Activated CD4-positive, alpha-beta T cell treated with anti-CD3 and anti-CD28 coated beads for 36 hours (primary cell): Measurements from ENCODE around the gene IFNLR1. TPM values are rescaled to one million over a fixed set of nuclear protein-coding genes. Genes with fewer than 3 reads are reported as not detected.
A peak's percentile ranks its signal among the peaks of the same experiment; 100 is the strongest.

ENCODE experiments used
- ATAC-seq: fragments of 200-7000 bp; cut with Tn5 transposase; one replicate; pipeline ENCODE4 v1.10.0; 2021; ENCODE audit warnings: mild to moderate bottlenecking, moderate library complexity
- CTCF ChIA-PET: fragments of 350-600 bp; sonication (Branson Sonifier 250); formaldehyde crosslinking; loops from one replicate; lab custom pipeline; 2021; ENCODE audit warnings: antibody characterized with exemption; lab: Charles Lee
- POLR2A ChIA-PET: fragments of 350-600 bp; sonication (Branson Sonifier 250); formaldehyde crosslinking; loops from one replicate; lab custom pipeline; 2021; ENCODE audit warnings: antibody characterized with exemption, inconsistent platforms; lab: Charles Lee
- DNase-seq: peaks from one replicate; pipeline ENCODE4 v3.0.0-alpha.2; 2020
- H3K27ac Mint-ChIP-seq: one replicate; pipeline ENCODE4 v1.8.0; 2021; ENCODE audit warnings: mixed read lengths
- H3K27me3 Mint-ChIP-seq: one replicate; pipeline ENCODE4 v1.8.0; 2021; ENCODE audit warnings: mixed read lengths
- H3K36me3 Mint-ChIP-seq: one replicate; pipeline ENCODE4 v1.8.0; 2021; ENCODE audit warnings: low read depth, mixed read lengths
- H3K4me1 Mint-ChIP-seq: one replicate; pipeline ENCODE4 v1.8.0; 2021; ENCODE audit warnings: mixed read lengths
- H3K4me3 Mint-ChIP-seq: one replicate; pipeline ENCODE4 v1.8.0; 2021; ENCODE audit warnings: mild to moderate bottlenecking, moderate library complexity, mixed read lengths
- H3K9me3 Mint-ChIP-seq: one replicate; pipeline ENCODE4 v1.8.0; 2021; ENCODE audit warnings: low read depth, mixed read lengths
- intact Hi-C, 2 experiments: fragments of 100-400 bp; cut with DNase I in 1 of 2; cut with micrococcal nuclease in 1 of 2; formaldehyde crosslinking; loops; one replicate each; pipeline versions ENCODE4 v1.14.2 to v1.15.1; 2022 to 2024; cut with DNase I, micrococcal nuclease
- total RNA-seq, 2 experiments: library from RNA; stranded (reverse); gene quantifications; one replicate each; pipeline ENCODE4 v1.2.3, GENCODE V29; 2021

The IFNLR1 gene
- total RNA-seq, 2 experiments from 2014 or later = 6.6 to 7.4 TPM

- no peak for DNase-seq
- ChIA-PET POLR2A (interaction anchor here (0.6 kb wide), 1 partner anchor 23 kb away, joined by 4 read pairs; no protein-coding TSS in a partner anchor), CTCF (interaction anchor here (0.6 to 1.9 kb wide), 2 partner anchors 9 to 149 kb away, joined by 3 to 7 read pairs; no protein-coding TSS in a partner anchor)
- H3K9me3 Mint-ChIP-seq = no peaks in the 10 kb centered on the region
- no peaks in the 10 kb centered on the region for H3K4me1 Mint-ChIP-seq
- no peak overlapping the region for H3K4me3 Mint-ChIP-seq
- H3K27ac Mint-ChIP-seq = no peak overlapping the region
- peaks cover 12% of the 10 kb centered on the region for H3K36me3 Mint-ChIP-seq
- H3K27me3 Mint-ChIP-seq = no peaks in the 10 kb centered on the region
- ATAC-seq = no peak
- intact Hi-C loops = no loop called here
These were observed 25.8 kb downstream of the IFNLR1 start for GRCh38 chr1:24161270-24161669.

- ChIA-PET CTCF (interaction anchor here (0.7 to 0.9 kb wide), 2 partner anchors 10 to 40 kb away, joined by 4 to 5 read pairs; no protein-coding TSS in a partner anchor), POLR2A (no interaction called here)
- intact Hi-C loops = no loop called here
- H3K9me3 Mint-ChIP-seq = no peaks in the 10 kb centered on the region
- H3K36me3 Mint-ChIP-seq = peaks cover 8% of the 10 kb centered on the region
- H3K4me3 Mint-ChIP-seq = no peak overlapping the region
- no peaks in the 10 kb centered on the region for H3K4me1 Mint-ChIP-seq
- no peak for DNase-seq
- H3K27me3 Mint-ChIP-seq = no peaks in the 10 kb centered on the region
- no peak overlapping the region for H3K27ac Mint-ChIP-seq
- no peak for ATAC-seq
These were observed 27.7 kb downstream of the IFNLR1 start for GRCh38 chr1:24159366-24159765.

GRCh38 chr1:24157918-24158481 lies 29.1 kb downstream of the IFNLR1 start:
- ChIA-PET CTCF (interaction anchor here (0.5 to 1.2 kb wide), 5 partner anchors 14 to 366 kb away, joined by 3 read pairs; no protein-coding TSS in a partner anchor), POLR2A (no interaction called here)
- H3K36me3 Mint-ChIP-seq = peaks cover 8% of the 10 kb centered on the region
- ATAC-seq (no peak), DNase-seq (no peak)
- no peaks in the 10 kb centered on the region for H3K4me1 Mint-ChIP-seq
- H3K9me3 Mint-ChIP-seq = no peaks in the 10 kb centered on the region
- no peaks in the 10 kb centered on the region for H3K27me3 Mint-ChIP-seq
- intact Hi-C loops = no loop called here
- peak overlapping the region; percentile 19 for H3K27ac Mint-ChIP-seq
- H3K4me3 Mint-ChIP-seq = no peak overlapping the region

GRCh38 chr1:24156542-24157260 lies 30.4 kb downstream of the IFNLR1 start:
- H3K9me3 Mint-ChIP-seq = no peaks in the 10 kb centered on the region
- no peak for DNase-seq
- no peak for ATAC-seq
- H3K4me1 Mint-ChIP-seq = no peaks in the 10 kb centered on the region
- CTCF ChIA-PET = interaction anchor here (2.2 kb wide), 1 partner anchor 235 kb away, joined by 7 read pairs; no protein-coding TSS in a partner anchor
- no peak overlapping the region for H3K4me3 Mint-ChIP-seq
- no peak overlapping the region for H3K27ac Mint-ChIP-seq
- peaks cover 4% of the 10 kb centered on the region for H3K27me3 Mint-ChIP-seq
- POLR2A ChIA-PET = interaction anchor here (0.5 kb wide), 1 partner anchor 32 kb away, joined by 3 read pairs; no protein-coding TSS in a partner anchor
- H3K36me3 Mint-ChIP-seq = peaks cover 8% of the 10 kb centered on the region
- intact Hi-C loops = no loop called here

GRCh38 chr1:24155011-24155782 lies 31.9 kb downstream of the IFNLR1 start:
- no peak overlapping the region for H3K4me3 Mint-ChIP-seq
- peaks cover 12% of the 10 kb centered on the region for H3K4me1 Mint-ChIP-seq
- CTCF ChIA-PET = interaction anchor here (0.7 to 2.2 kb wide), 8 partner anchors 10 to 239 kb away, joined by 3 to 7 read pairs (median 3); no protein-coding TSS in a partner anchor
- intact Hi-C loops = no loop called here
- no peak overlapping the region for H3K27ac Mint-ChIP-seq
- no peak for ATAC-seq
- POLR2A ChIA-PET = no interaction called here
- DNase-seq = peak; percentile 18
- peaks cover 16% of the 10 kb centered on the region for H3K27me3 Mint-ChIP-seq
- H3K9me3 Mint-ChIP-seq = no peaks in the 10 kb centered on the region
- peaks cover 8% of the 10 kb centered on the region for H3K36me3 Mint-ChIP-seq

GRCh38 chr1:24154215-24154614 lies 32.9 kb downstream of the IFNLR1 start:
- CTCF ChIA-PET = interaction anchor here (0.6 to 3.0 kb wide), 8 partner anchors 10 to 862 kb away, joined by 3 to 20 read pairs (median 4); partner anchors contain the start of gene IFNLR1
- intact Hi-C loops = no loop called here
- peaks cover 16% of the 10 kb centered on the region for H3K27me3 Mint-ChIP-seq
- peaks cover 8% of the 10 kb centered on the region for H3K36me3 Mint-ChIP-seq
- H3K4me3 Mint-ChIP-seq = no peak overlapping the region
- H3K27ac Mint-ChIP-seq = no peak overlapping the region
- DNase-seq = no peak
- no peaks in the 10 kb centered on the region for H3K9me3 Mint-ChIP-seq
- no peak for ATAC-seq
- H3K4me1 Mint-ChIP-seq = peaks cover 19% of the 10 kb centered on the region
- POLR2A ChIA-PET = interaction anchor here (0.6 kb wide), 1 partner anchor 486 kb away, joined by 5 read pairs; no protein-coding TSS in a partner anchor

GRCh38 chr1:24152631-24153494 lies 34.2 kb downstream of the IFNLR1 start:
- intact Hi-C loops = no loop called here
- no peak overlapping the region for H3K4me3 Mint-ChIP-seq
- no peaks in the 10 kb centered on the region for H3K9me3 Mint-ChIP-seq
- H3K4me1 Mint-ChIP-seq = peaks cover 19% of the 10 kb centered on the region
- ChIA-PET CTCF (interaction anchor here (0.5 to 3.3 kb wide), 8 partner anchors 8 to 289 kb away, joined by 3 to 20 read pairs (median 4); partner anchors contain the start of gene IFNLR1), POLR2A (interaction anchor here (0.6 kb wide), 1 partner anchor 1276 kb away, joined by 4 read pairs; no protein-coding TSS in a partner anchor)
- DNase-seq = no peak
- no peak for ATAC-seq
- H3K27me3 Mint-ChIP-seq = peaks cover 16% of the 10 kb centered on the region
- peaks cover 5% of the 10 kb centered on the region for H3K36me3 Mint-ChIP-seq
- no peak overlapping the region for H3K27ac Mint-ChIP-seq

GRCh38 chr1:24151175-24151533 lies 35.9 kb downstream of the IFNLR1 start:
- Mint-ChIP-seq H3K9me3 (no peaks in the 10 kb centered on the region), H3K27me3 (peaks cover 18% of the 10 kb centered on the region), H3K27ac (no peak overlapping the region), H3K4me3 (no peak overlapping the region), H3K36me3 (peaks cover 2% of the 10 kb centered on the region), H3K4me1 (peaks cover 19% of the 10 kb centered on the region)
- ChIA-PET POLR2A (interaction anchor here (1.9 kb wide), 1 partner anchor 241 kb away, joined by 7 read pairs; no protein-coding TSS in a partner anchor), CTCF (interaction anchor here (0.6 to 3.3 kb wide), 18 partner anchors 10 to 894 kb away, joined by 3 to 53 read pairs (median 4); no protein-coding TSS in a partner anchor)
- ATAC-seq (no peak), DNase-seq (no peak)
- intact Hi-C loops = loop anchor here in 1 of 2 experiments (2.0 kb wide), 3 partner anchors 36 to 80 kb away; partner anchors contain the start of gene IFNLR1

- Mint-ChIP-seq H3K27ac (no peak overlapping the region), H3K36me3 (no peaks in the 10 kb centered on the region), H3K27me3 (peaks cover 18% of the 10 kb centered on the region), H3K4me3 (peak overlapping the region; percentile 34), H3K4me1 (peaks cover 19% of the 10 kb centered on the region), H3K9me3 (no peaks in the 10 kb centered on the region)
- intact Hi-C loops = loop anchor here (1.0 to 2.0 kb wide), 7 partner anchors 36 to 242 kb away; partner anchors contain the start of gene IFNLR1 (in 2 of the 2)
- DNase-seq = peak; percentile 94
- POLR2A ChIA-PET = interaction anchor here (1.1 to 1.9 kb wide), 4 partner anchors 49 to 242 kb away, joined by 3 to 11 read pairs (median 6); no protein-coding TSS in a partner anchor
- CTCF ChIA-PET = interaction anchor here (0.5 to 3.3 kb wide), 49 partner anchors 8 to 895 kb away, joined by 3 to 53 read pairs (median 4); partner anchors contain the start of genes IFNLR1, NIPAL3 and STPG1
- ATAC-seq = peak; percentile 92
These were observed 36.6 kb downstream of the IFNLR1 start for GRCh38 chr1:24150234-24151174.
